HFFc6 (cell line): ENCODE data around the gene TFB1M. TPM values are rescaled to one million over a fixed set of nuclear protein-coding genes. Genes with fewer than 3 reads are reported as not detected.

ENCODE experiments used
- DNase-seq: peaks from one replicate; pipeline ENCODE4 v3.0.0-alpha.2; 2018
- H3K27ac Mint-ChIP-seq: 2 replicates; pipeline ENCODE4 v1.8.0; 2020; ENCODE audit warnings: mild to moderate bottlenecking, mixed read lengths
- H3K27me3 Mint-ChIP-seq: 2 replicates; pipeline ENCODE4 v1.8.0; 2021; ENCODE audit warnings: mild to moderate bottlenecking, moderate library complexity, mixed read lengths; ENCODE audit not compliant: insufficient read depth
- H3K36me3 Mint-ChIP-seq: 2 replicates; pipeline ENCODE4 v1.8.0; 2021; ENCODE audit warnings: low read depth, mixed read lengths
- H3K4me1 Mint-ChIP-seq: 2 replicates; pipeline ENCODE4 v1.8.0; 2020; ENCODE audit warnings: low read depth, mixed read lengths
- H3K4me3 Mint-ChIP-seq: 2 replicates; pipeline ENCODE4 v1.8.0; 2020; ENCODE audit warnings: mild to moderate bottlenecking, moderate library complexity, mixed read lengths
- H3K9me3 Mint-ChIP-seq: 2 replicates; pipeline ENCODE4 v1.8.0; 2020; ENCODE audit warnings: mild to moderate bottlenecking, mixed read lengths
- total RNA-seq, 6 experiments: library from RNA; stranded (reverse); fragmentation: NEBNext Ultra II Directional; extraction: Animal tissue kit (Norgen Biotek cat#: 25700); gene quantifications; 2 replicates in 1 of 6; 3 replicates in 5 of 6; pipeline ENCODE4 v1.2.3, GENCODE V29; 2021
- TF ChIP-seq, protein P1 (sequence below): fragments of 200-600 bp; sonication (generic); IDR thresholded peaks from 2 replicates; pipeline ENCODE4 v1.5.0; 2021; ENCODE audit warnings: antibody characterized with exemption, mild to moderate bottlenecking

TFB1M gene
- total RNA-seq, 6 experiments from 2014 or later = 16.7 to 23.0 (median 21.7) TPM

DNA sequence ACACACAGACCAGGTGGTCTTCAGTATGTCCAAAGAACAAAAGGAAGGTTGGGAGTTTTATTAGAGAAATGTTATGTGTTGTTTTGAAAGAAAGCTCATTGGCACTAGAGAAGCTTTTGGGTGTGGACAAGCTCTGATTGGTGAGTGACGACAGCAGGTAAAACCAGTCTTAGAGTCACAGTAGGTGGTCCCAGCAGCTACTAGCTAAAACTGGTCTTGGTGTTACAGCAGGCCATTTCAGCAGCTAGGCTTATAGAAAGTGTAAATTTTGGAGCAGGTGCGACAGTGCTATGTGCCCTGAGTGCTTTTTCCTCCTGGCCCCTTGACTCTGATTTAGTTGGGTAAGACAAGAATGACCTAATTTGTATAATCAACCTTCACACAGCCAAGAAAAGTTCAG, 46.9 kb downstream of the TFB1M start:
- no peak overlapping the region for H3K4me3 Mint-ChIP-seq
- no peak overlapping the region for H3K27ac Mint-ChIP-seq
- no peaks in the 10 kb centered on the region; the same call in 1 of the 2 replicates for H3K27me3 Mint-ChIP-seq
- H3K36me3 Mint-ChIP-seq = peaks cover 27% of the 10 kb centered on the region
- no peaks in the 10 kb centered on the region for H3K9me3 Mint-ChIP-seq
- TF ChIP-seq, protein P1, sequence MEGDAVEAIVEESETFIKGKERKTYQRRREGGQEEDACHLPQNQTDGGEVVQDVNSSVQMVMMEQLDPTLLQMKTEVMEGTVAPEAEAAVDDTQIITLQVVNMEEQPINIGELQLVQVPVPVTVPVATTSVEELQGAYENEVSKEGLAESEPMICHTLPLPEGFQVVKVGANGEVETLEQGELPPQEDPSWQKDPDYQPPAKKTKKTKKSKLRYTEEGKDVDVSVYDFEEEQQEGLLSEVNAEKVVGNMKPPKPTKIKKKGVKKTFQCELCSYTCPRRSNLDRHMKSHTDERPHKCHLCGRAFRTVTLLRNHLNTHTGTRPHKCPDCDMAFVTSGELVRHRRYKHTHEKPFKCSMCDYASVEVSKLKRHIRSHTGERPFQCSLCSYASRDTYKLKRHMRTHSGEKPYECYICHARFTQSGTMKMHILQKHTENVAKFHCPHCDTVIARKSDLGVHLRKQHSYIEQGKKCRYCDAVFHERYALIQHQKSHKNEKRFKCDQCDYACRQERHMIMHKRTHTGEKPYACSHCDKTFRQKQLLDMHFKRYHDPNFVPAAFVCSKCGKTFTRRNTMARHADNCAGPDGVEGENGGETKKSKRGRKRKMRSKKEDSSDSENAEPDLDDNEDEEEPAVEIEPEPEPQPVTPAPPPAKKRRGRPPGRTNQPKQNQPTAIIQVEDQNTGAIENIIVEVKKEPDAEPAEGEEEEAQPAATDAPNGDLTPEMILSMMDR = no peak
- peaks cover 40% of the 10 kb centered on the region for H3K4me1 Mint-ChIP-seq
- no peak for DNase-seq

DNA sequence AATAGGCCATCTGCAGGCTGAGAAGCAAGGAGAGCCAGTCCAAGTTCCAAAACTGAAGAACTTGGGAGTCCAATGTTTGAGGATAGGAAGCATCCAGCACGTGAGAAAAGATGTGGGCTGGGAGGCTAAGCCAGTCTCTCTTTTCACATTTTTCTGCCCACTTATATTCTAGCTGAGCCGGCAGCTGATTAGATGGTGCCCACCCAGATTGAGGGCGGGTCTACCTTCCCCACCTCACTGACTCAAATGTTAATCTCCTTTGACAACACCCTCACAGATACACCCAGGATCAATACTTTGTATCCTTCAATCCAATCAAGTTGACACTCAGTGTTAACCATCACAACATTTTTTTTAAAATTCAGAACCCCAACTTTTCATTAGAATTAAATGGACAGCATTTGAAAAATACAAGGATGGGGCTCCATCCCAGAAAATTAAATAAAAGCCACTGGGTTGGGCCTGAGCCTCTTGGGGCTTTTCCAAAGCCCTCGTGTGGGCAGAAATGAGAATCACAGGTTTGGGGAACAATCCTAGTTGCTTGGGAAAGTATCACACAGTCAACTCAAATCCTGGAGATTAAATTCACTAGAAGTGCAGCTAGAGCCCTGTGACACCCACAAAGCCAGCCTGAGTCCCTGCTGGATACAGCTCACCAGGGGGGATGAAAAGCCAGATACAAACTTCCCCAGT, 48.3 kb downstream of the TFB1M start:
- peak; percentile 6 for DNase-seq
- peaks cover 43% of the 10 kb centered on the region for H3K4me1 Mint-ChIP-seq
- TF ChIP-seq, protein P1 = peak; percentile 55
- H3K36me3 Mint-ChIP-seq = peaks cover 27% of the 10 kb centered on the region
- 0 out of 2 replicates have a peak overlapping the region, but pooled peaks have one; percentile 36 for H3K27ac Mint-ChIP-seq
- no peak overlapping the region for H3K4me3 Mint-ChIP-seq
- H3K9me3 Mint-ChIP-seq = no peaks in the 10 kb centered on the region
- H3K27me3 Mint-ChIP-seq = peaks cover 2% of the 10 kb centered on the region; the same call in 1 of the 2 replicates

DNA sequence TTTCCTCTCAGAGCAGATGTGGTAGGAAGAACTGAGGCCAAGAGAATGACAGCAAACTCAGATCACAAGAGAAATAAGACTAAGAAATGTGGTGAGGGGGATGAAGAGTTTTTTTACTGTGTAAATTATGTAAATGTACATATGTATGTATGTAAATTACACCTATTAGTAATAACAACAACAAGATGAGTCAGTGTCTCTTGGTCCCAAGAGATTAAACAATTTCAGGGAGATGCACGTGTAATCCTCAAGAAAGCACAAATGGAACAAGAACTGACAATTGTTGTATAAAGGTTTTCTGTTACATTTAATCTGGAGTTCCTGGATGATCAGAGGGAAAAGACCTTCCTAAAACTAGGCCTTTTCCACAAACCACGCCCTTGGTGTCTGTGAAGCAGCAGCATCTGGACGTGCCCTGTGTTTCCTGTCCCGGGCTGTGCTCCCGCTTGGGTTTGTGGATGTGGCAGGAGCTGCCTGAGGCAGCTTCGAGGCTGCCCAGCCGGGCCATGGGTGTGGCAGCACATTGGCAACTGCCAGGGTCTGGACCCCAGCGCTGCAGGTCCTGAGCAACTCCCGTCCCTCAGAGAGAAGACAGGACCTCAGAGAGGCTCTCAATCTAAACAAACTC, 49.5 kb downstream of the TFB1M start:
- H3K36me3 Mint-ChIP-seq = peaks cover 29% of the 10 kb centered on the region
- peaks cover 49% of the 10 kb centered on the region for H3K4me1 Mint-ChIP-seq
- peak; percentile 20 for DNase-seq
- TF ChIP-seq, protein P1 = no peak
- no peaks in the 10 kb centered on the region for H3K9me3 Mint-ChIP-seq
- H3K27ac Mint-ChIP-seq = peak overlapping the region; percentile 36
- H3K4me3 Mint-ChIP-seq = peak overlapping the region; percentile 28; the same call in 1 of the 2 replicates
- peaks cover 2% of the 10 kb centered on the region; the same call in 1 of the 2 replicates for H3K27me3 Mint-ChIP-seq

DNA sequence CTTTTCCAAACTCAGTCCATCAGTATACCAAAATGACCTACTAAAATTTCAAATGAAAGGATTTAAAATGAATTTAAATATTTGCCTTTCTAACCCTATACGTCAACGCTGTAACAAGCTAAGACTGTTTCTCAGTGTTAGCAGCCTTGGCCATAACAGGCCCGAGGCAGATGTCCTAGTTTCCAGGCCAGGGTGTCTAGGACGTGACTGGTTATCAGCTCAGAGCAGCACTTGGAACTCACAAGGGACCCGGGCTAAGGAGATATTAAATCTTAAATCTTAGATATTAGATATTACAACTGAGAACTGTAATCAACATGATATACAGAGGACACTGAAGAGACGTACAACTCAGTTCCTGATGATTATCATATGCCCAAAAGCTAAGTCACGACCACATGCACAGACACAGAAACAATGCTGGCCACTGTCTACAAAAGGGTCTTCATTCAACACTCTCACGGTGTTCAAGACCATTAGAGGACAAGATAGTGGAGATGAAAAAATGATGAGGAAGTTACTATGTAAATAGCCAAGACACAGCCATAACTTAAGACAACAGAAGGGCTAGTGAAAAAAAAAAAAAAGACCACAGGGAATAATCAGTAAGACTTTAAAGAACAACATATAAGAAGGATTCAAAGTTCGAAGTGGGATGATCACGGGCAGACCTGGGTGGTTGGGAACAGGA, 50.8 kb downstream of the TFB1M start, which contains the start of gene CLDN20:
TSS of gene CLDN20 (plus strand) at position 641 of the 691 bp plus-strand sequence. CDS start 11,707 bp downstream, outside the sequence.
- H3K4me3 Mint-ChIP-seq = no peak within 1 kb of the TSS
- TF ChIP-seq, protein P1 = no peak
- peaks cover 27% of the 10 kb centered on the region for H3K36me3 Mint-ChIP-seq
- H3K4me1 Mint-ChIP-seq = peaks cover 49% of the 10 kb centered on the region
- no peak for DNase-seq
- peak within 1 kb of the TSS; percentile 36 for H3K27ac Mint-ChIP-seq
- peaks cover 2% of the 10 kb centered on the region; the same call in 1 of the 2 replicates for H3K27me3 Mint-ChIP-seq
- no peaks in the 10 kb centered on the region for H3K9me3 Mint-ChIP-seq

DNA sequence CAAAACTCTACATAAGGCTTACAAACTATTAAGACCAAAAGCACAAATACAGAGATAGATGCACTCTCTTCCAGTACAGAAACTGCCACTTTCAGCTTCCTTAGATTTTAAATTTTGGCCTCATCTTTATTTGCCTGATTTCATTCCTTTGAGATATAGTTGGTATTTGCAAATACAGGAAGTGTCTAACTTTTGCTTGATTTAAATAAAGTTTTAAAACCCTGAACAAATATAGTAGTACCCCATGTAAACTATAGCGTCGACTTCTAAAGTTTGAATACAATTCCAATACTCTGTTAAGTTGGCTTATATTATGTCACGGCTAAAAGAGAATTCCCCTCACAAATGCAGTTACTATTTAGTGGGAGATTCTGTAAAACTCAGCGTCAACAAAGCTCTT, 51.6 kb downstream of the TFB1M start:
- H3K4me3 Mint-ChIP-seq = no peak overlapping the region
- no peaks in the 10 kb centered on the region for H3K9me3 Mint-ChIP-seq
- peak overlapping the region; percentile 46; the same call in 1 of the 2 replicates for H3K27ac Mint-ChIP-seq
- no peak for DNase-seq
- peaks cover 4% of the 10 kb centered on the region; the same call in 1 of the 2 replicates for H3K27me3 Mint-ChIP-seq
- peaks cover 42% of the 10 kb centered on the region for H3K4me1 Mint-ChIP-seq
- peaks cover 26% of the 10 kb centered on the region for H3K36me3 Mint-ChIP-seq
- TF ChIP-seq, protein P1 = no peak
